ENCODE measurements around the gene PRKRIP1. TPM values are rescaled to one million over a fixed set of nuclear protein-coding genes. Genes with fewer than 3 reads are reported as not detected.

PRKRIP1 gene
- total RNA-seq, 1 donor from 2014 or later = 11.1 TPM

- no peak for DNase-seq
- H3K9me3 ChIP-seq (replicated peaks) = no peaks in the 10 kb centered on the region
- H3K36me3 ChIP-seq = peaks cover 70% of the 10 kb centered on the region
- H3K27me3 ChIP-seq (ENCODE audit: low read depth) = no peaks in the 10 kb centered on the region
- intact Hi-C loops (cut with micrococcal nuclease) = no loop called here
- no peak overlapping the region for H3K4me3 ChIP-seq
- no peak overlapping the region for H3K27ac ChIP-seq (replicated peaks)
- TF ChIP-seq, protein P1, sequence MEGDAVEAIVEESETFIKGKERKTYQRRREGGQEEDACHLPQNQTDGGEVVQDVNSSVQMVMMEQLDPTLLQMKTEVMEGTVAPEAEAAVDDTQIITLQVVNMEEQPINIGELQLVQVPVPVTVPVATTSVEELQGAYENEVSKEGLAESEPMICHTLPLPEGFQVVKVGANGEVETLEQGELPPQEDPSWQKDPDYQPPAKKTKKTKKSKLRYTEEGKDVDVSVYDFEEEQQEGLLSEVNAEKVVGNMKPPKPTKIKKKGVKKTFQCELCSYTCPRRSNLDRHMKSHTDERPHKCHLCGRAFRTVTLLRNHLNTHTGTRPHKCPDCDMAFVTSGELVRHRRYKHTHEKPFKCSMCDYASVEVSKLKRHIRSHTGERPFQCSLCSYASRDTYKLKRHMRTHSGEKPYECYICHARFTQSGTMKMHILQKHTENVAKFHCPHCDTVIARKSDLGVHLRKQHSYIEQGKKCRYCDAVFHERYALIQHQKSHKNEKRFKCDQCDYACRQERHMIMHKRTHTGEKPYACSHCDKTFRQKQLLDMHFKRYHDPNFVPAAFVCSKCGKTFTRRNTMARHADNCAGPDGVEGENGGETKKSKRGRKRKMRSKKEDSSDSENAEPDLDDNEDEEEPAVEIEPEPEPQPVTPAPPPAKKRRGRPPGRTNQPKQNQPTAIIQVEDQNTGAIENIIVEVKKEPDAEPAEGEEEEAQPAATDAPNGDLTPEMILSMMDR (IDR thresholded peaks at IDR 0.05; ENCODE audit: borderline replicate concordance) = no peak
- peaks cover 12% of the 10 kb centered on the region for H3K4me1 ChIP-seq
Observed at GRCh38 chr7:102415685-102416225, 19.6 kb downstream of the PRKRIP1 start.

- peaks cover 70% of the 10 kb centered on the region for H3K36me3 ChIP-seq
- TF ChIP-seq, protein P1 (IDR thresholded peaks at IDR 0.05; ENCODE audit: borderline replicate concordance) = no peak
- DNase-seq = no peak
- H3K4me1 ChIP-seq = peaks cover 12% of the 10 kb centered on the region
- no peak overlapping the region for H3K27ac ChIP-seq (replicated peaks)
- no peaks in the 10 kb centered on the region for H3K9me3 ChIP-seq (replicated peaks)
- H3K4me3 ChIP-seq = no peak overlapping the region
- intact Hi-C loops (cut with micrococcal nuclease) = no loop called here
- no peaks in the 10 kb centered on the region for H3K27me3 ChIP-seq (ENCODE audit: low read depth)
Observed at GRCh38 chr7:102416406-102416805, 20.2 kb downstream of the PRKRIP1 start.

DNA sequence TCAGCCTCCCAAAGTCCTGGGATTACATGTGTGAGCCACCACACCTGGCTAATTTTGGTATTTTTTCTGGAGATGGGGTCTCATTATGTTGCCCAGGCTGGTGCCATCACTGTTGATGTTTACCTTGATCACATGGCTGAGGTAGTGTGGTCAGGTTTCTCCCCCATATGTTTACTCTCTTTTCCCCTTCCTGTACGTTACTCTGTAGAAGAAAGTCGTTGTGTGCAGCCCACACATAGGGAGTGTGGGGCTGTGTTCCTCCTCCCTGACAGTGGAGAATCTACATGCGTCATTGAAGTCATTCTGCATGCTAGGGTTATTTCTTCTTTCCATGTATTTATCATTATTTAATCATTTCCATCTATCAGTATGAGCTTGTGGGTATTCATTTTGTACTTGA lies 20.9 kb downstream of the PRKRIP1 start:
- no peak overlapping the region for H3K27ac ChIP-seq (replicated peaks)
- H3K27me3 ChIP-seq (ENCODE audit: low read depth) = no peaks in the 10 kb centered on the region
- H3K9me3 ChIP-seq (replicated peaks) = no peaks in the 10 kb centered on the region
- TF ChIP-seq, protein P1 (IDR thresholded peaks at IDR 0.05; ENCODE audit: borderline replicate concordance) = no peak
- peaks cover 12% of the 10 kb centered on the region for H3K4me1 ChIP-seq
- no peak for DNase-seq
- H3K4me3 ChIP-seq = no peak overlapping the region
- peaks cover 70% of the 10 kb centered on the region for H3K36me3 ChIP-seq
- intact Hi-C loops (cut with micrococcal nuclease) = no loop called here

DNA sequence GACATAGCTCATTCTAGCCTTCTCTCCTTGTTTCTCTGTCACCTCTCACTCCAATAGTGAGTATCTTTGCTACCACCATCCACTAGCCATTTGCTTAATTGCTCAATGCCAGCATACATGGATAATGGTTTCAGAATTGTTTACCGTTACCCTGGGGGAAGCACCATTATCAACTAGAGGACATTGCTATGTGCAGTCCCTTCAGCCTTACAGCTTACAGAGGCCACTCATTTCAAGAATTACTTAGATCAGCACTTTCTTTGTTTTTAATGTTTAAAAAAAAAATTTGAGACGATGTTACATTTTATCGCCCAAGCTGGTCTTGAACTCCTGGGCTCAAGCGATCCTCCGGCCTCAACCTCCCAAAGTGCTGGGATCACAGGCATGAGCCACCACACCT lies 22.4 kb downstream of the PRKRIP1 start:
- intact Hi-C loops (cut with micrococcal nuclease) = no loop called here
- H3K4me3 ChIP-seq = no peak overlapping the region
- H3K27me3 ChIP-seq (ENCODE audit: low read depth) = no peaks in the 10 kb centered on the region
- DNase-seq = no peak
- TF ChIP-seq, protein P1 (IDR thresholded peaks at IDR 0.05; ENCODE audit: borderline replicate concordance) = no peak
- H3K9me3 ChIP-seq (replicated peaks) = no peaks in the 10 kb centered on the region
- H3K36me3 ChIP-seq = peaks cover 69% of the 10 kb centered on the region
- no peak overlapping the region for H3K27ac ChIP-seq (replicated peaks)
- H3K4me1 ChIP-seq = no peaks in the 10 kb centered on the region

GRCh38 chr7:102421706-102422240 lies 25.6 kb downstream of the PRKRIP1 start:
- intact Hi-C loops (cut with micrococcal nuclease) = no loop called here
- H3K4me3 ChIP-seq = no peak overlapping the region
- TF ChIP-seq, protein P1 (IDR thresholded peaks at IDR 0.05; ENCODE audit: borderline replicate concordance) = no peak
- H3K4me1 ChIP-seq = no peaks in the 10 kb centered on the region
- H3K9me3 ChIP-seq (replicated peaks) = no peaks in the 10 kb centered on the region
- peaks cover 62% of the 10 kb centered on the region for H3K36me3 ChIP-seq
- no peak overlapping the region for H3K27ac ChIP-seq (replicated peaks)
- H3K27me3 ChIP-seq (ENCODE audit: low read depth) = no peaks in the 10 kb centered on the region
- no peak for DNase-seq
